ENCODE results near the gene PDE3B.

The PDE3B gene

DNA sequence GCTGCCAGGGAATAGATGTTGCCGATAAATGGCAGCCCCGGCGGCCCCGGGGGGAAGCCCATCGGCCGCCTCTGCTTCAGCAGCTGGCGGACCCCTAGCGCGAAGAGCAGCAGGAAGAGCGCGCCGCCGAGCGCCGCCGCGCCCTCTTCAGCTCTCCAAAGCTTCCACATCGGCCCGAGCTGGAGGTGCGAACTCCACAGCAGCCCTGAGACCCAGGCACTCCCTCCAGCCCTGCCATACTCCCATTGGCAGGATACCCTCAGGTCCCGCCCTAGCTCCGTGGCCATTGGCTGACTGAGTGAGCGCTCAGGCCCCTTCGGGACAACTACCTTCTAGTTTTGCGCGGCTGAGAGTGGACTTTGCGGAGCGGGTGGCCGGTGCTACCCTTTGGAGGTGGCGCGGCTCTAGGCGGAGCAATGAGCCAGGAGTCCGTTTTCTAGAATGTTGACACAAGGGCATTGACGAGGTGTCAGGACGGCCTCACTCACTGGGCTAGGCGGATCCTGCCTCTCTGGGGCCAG, 248.5 kb downstream of the PDE3B start, which contains the start of gene CYP2R1:
Gene CYP2R1, minus strand, starts transcription at position 196 of the 521 bp plus-strand sequence. Its CDS starts 26 bp downstream, at position 170.
- peak; percentile 95 for DNase-seq

GRCh38 chr11:14892577-14892976, 249.0 kb downstream of the PDE3B start:
- DNase-seq: no peak

GRCh38 chr11:14894657-14895598, 251.3 kb downstream of the PDE3B start:
- peak; percentile 82 for DNase-seq

GRCh38 chr11:14898355-14898754, 254.8 kb downstream of the PDE3B start:
- peak; percentile 47 for DNase-seq

DNA sequence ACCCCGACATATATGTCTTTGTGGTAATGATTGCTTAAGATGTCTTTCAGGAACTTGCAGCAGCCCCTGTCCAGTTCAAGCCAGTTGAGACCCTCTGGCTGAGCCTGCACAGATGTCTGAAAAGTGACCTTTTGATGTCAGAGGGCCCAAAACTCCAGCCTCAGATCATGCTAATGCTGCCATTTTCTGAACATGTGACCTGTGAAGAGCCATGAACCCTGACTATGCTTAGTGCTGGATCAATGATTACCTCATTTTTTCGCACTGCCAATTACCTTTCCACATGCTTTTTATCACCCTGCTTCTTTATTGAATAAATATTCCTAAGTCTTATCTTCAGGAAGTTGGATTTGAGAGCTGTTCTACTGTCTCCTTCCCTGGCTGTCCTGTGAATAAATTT, 255.3 kb downstream of the PDE3B start:
- no peak for DNase-seq

DNA sequence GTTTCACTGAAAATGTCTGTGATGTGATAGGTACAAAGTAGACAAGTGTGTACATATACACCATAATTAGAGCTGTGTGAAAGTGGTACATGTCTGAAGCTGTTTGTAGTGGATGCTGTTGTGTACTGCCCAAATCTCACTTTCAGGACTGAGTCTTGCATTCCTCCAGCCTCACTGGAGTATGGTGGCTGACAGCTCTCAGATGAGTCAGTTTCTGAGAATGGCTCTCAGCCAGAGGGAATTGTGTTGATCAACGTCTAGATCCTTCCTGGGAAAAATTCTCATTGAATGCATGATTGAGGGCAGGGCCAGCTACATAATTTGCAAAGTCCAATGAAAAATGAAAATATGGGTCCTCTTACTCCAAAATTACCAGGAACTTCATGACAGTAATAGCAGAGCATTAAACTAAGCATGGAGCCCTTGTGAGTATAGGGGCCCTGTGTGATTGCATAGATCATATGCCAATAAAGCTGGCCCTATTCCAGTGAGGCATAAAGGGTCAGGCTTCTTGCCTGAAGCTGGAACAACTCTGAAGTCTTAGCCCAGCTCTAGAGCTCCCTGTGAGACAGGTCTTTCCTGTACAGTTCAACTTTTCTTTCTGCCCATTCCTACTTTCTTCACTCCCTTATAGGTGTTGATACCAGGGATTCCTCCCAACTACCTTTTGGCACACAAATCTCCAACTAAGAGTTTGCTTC, 259.2 kb downstream of the PDE3B start:
- no peak for DNase-seq

DNA sequence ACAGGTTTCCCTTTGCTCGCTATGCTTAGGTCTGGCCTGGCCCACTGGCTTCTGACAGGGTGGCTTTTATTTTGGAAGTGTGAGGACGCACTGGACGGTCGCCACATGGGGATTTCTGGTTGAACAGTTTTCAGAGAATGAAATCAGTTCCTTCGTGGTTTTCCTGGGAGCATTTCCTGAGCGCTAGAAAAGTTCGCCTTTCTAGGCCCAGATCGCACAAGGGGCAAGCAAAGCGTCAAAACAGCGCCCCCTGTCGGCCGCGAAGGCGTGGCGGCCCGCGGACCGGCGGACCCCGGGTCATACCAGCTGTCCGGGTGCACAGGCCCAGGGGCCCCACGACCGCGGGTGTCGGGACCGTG, 261.1 kb downstream of the PDE3B start:
- peak; percentile 88 for DNase-seq

GRCh38 chr11:14905104-14906033, 261.8 kb downstream of the PDE3B start:
- DNase-seq: peak; percentile 23

DNA sequence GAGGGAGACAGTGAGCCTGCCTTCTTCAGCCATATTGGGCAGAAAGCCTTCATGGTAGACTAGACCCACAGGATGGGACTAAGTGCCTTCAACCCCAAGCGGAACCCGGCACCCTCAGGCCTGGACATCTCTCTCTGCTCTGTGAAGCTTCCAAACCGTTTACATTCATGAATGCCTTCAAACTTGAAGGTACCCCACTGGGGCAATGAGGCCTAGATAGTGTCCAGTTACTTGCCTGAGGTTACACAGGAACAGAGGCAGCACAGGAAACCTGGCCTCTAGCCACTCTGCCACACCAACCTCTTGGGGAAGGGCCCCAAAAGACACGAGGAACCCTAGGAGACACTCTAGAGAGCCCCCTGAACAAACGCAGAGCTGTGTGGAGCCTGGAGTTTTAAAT, 263.0 kb downstream of the PDE3B start:
- DNase-seq: no peak

DNA sequence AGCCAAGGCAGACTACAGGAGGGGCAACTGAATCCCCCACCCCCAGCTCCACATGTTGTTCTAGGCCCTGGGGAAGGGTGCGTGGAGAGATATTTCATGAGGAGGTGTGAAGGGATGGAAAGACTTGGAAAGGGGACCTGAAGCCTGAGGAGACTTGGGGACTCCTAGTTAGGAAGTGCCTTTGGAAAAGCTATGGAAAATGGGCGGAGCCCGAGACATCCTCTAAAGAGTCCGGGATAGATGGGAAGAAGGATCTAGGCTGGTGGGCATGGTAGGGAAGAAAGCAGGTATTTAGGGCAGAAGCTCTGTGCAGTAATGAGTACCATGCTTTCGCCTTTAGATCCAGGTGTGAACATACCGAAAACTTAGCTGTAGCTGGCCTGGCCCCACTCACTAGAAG, 263.4 kb downstream of the PDE3B start:
- no peak for DNase-seq

GRCh38 chr11:14907411-14908213, 264.0 kb downstream of the PDE3B start:
- peak; percentile 87 for DNase-seq

GRCh38 chr11:14908214-14908880, 264.7 kb downstream of the PDE3B start:
- peak; percentile 15 for DNase-seq

GRCh38 chr11:14914536-14914935, 270.9 kb downstream of the PDE3B start:
- no peak for DNase-seq

DNA sequence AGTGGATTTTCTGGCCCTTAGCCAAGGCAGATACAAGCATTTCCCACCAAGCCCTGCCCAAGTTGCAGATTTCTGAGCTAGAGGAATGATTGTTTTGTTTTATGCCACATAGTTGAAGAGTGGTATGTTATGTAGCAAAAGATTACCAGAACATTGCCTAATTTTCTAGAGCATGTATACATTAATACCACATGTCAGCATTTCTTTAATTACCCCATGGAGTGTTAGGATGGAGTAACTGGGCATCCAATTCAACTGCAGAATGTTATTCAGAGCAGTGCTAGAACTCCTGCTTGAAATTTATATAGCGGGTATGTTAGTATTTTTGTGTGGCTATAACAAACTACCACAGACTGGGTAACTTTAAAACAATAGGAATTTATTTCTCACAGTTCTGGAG, 272.8 kb downstream of the PDE3B start:
- no peak for DNase-seq

All from suppressor macrophage treated with lipopolysaccharide for 4 hours (primary cell).